HUES48 (cell line): ENCODE results near the gene TEN1.
"Not testable (repeated sequence)": the region's sequence is repeated elsewhere in the genome, so short reads cannot be mapped to it uniquely, and the experiment has no call there.

ENCODE experiments used
- H3K27ac ChIP-seq: one replicate; pipeline ENCODE4 v1.7.0; 2013; ENCODE audit warnings: low read depth, low read length, inconsistent platforms
- H3K27me3 ChIP-seq: 2 replicates; pipeline ENCODE4 v1.6.1; 2013; ENCODE audit warnings: mild to moderate bottlenecking, low read length; ENCODE audit not compliant: control insufficient read depth, insufficient read depth
- H3K36me3 ChIP-seq: 2 replicates; pipeline ENCODE4 v1.6.1; 2013; ENCODE audit warnings: low read length; ENCODE audit not compliant: control insufficient read depth, insufficient read depth
- H3K4me1 ChIP-seq: 2 replicates; pipeline ENCODE4 v1.6.1; 2013; ENCODE audit warnings: mild to moderate bottlenecking, low read length; ENCODE audit not compliant: control insufficient read depth, insufficient read depth
- H3K4me3 ChIP-seq: 2 replicates; pipeline ENCODE4 v1.5.1; 2013; ENCODE audit warnings: mild to moderate bottlenecking, low read depth, low read length
- H3K9ac ChIP-seq: 2 replicates; pipeline ENCODE4 v1.6.1; 2013; ENCODE audit warnings: mild to moderate bottlenecking, low read depth, low read length, moderate library complexity
- H3K9me3 ChIP-seq: 2 replicates; pipeline ENCODE4 v1.6.1; 2013; ENCODE audit warnings: low read length; ENCODE audit not compliant: control insufficient read depth, insufficient read depth

TEN1 gene

DNA sequence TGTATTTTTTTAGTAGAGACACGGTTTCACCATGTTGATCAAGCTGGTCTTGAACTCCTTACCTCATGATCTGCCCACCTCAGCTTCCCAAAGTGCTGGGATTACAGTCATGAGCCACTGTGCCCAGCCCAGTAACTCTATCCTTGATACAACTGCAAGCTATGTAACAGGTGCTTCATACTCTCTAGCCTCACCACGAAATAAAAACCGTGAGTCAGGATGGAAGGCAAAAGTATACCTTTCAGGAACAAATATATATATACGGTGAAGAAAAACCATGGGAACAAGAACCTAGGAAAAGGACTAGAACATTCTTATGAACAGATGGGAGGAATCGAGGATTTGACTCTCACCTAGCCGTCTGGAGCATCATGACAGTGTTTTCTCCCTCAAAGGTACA, 28.6 kb upstream of the TEN1 start:
- Histone ChIP-seq H3K9me3 (no peaks in the 10 kb centered on the region), H3K4me3 (no peak overlapping the region), H3K27me3 (no peaks in the 10 kb centered on the region), H3K9ac (no peak overlapping the region), H3K27ac (no peak overlapping the region), H3K36me3 (peaks cover 82% of the 10 kb centered on the region), H3K4me1 (peaks cover 7% of the 10 kb centered on the region)

DNA sequence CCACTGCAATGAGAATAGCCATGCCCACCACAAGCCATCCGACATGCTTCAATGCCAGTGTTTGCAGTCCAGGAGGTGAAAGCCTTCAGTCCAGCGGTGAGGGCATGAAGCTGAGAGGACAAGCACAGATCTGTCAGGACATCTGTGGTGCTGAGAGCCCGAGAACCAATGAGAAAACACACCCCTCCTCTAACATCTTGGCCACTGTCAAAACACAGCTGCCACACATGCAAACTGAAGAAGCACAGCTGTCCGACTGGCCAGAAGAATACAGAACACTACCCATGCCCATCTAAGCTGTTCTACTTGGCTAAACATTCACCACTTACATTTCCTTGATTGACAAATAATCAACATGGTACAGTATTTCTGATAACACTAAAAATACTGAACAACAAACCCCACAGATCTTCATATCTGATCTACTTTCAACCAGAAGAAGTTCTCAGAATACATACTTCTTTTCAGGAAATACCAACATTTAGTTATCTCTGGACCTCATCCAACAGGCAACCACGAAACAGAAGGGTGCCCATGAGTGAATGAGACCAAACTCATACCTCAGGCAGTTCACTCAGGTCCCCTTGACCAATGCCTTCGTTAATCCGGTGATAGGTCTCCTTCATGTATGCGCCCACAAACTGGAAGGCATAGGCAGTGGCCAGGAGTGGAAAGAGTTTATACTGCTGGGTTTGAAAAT, 28.0 kb upstream of the TEN1 start:
- peaks cover 82% of the 10 kb centered on the region for H3K36me3 ChIP-seq
- peaks cover 7% of the 10 kb centered on the region for H3K4me1 ChIP-seq
- no peak overlapping the region for H3K27ac ChIP-seq
- H3K27me3 ChIP-seq: no peaks in the 10 kb centered on the region
- no peak overlapping the region for H3K9ac ChIP-seq
- no peak overlapping the region for H3K4me3 ChIP-seq
- no peaks in the 10 kb centered on the region for H3K9me3 ChIP-seq

- Histone ChIP-seq H3K36me3 (peaks cover 23% of the 10 kb centered on the region), H3K4me3 (peak overlapping the region; percentile 31), H3K9ac (peak overlapping the region; percentile 41; the same call in 1 of the 2 replicates), H3K27me3 (no peaks in the 10 kb centered on the region), H3K4me1 (peaks cover 19% of the 10 kb centered on the region), H3K27ac (peak overlapping the region; percentile 84), H3K9me3 (no peaks in the 10 kb centered on the region)
Observed at GRCh38 chr17:75959051-75959838, 19.8 kb upstream of the TEN1 start.

GRCh38 chr17:75959839-75960511, 19.1 kb upstream of the TEN1 start:
- Histone ChIP-seq H3K9me3 (no peaks in the 10 kb centered on the region), H3K36me3 (peaks cover 22% of the 10 kb centered on the region), H3K27me3 (no peaks in the 10 kb centered on the region), H3K4me1 (peaks cover 19% of the 10 kb centered on the region), H3K27ac (peak overlapping the region; percentile 84), H3K9ac (no peak overlapping the region), H3K4me3 (peak overlapping the region; percentile 31)

DNA sequence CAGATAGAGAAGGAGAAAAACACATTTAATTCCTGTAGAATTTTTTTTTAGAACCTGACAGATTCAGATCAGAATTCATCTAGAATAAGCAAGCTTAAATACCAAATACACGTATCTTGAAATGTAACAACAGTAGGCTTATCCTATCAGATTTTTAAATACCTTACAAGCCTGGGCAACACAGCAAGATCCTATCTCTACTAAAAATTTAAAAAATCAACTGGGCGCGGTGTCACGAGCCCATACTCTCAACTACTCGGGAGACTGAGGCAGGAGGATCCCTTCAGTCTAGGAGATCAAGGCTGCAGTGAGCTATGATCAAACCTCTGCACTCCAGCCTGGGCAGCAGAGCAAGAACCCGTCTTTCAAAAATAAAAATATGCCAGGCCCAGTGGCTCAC, 13.6 kb upstream of the TEN1 start:
- Histone ChIP-seq H3K9me3 (no peaks in the 10 kb centered on the region), H3K4me3 (no peak overlapping the region), H3K9ac (no peak overlapping the region), H3K27me3 (no peaks in the 10 kb centered on the region), H3K27ac (no peak overlapping the region), H3K4me1 (peaks cover under 1% of the 10 kb centered on the region; the same call in 1 of the 2 replicates), H3K36me3 (peaks cover 9% of the 10 kb centered on the region; the same call in 1 of the 2 replicates)

DNA sequence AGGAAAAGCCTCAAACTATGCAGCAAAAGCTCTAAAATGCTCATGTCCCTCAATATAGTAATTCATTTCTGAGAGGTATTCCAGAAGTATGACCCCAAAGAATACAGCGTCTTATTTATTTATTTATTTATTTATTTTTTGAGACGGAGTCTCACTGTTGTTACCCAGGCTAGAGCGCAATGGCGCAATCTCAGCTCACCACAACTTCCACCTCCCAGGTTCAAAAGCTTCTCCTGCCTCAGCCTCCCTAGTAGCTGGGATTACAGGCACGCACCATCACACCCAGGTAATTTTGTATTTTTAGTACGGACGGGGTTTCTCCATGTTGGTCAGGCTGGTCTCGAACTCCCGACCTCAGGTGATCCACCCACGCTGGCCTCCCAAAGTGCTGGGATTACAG, 10.0 kb upstream of the TEN1 start:
- peaks cover 27% of the 10 kb centered on the region for H3K36me3 ChIP-seq
- H3K27me3 ChIP-seq: not testable (repeated sequence)

GRCh38 chr17:75970011-75970523, 9.0 kb upstream of the TEN1 start:
- H3K9me3 ChIP-seq: no peaks in the 10 kb centered on the region
- no peaks in the 10 kb centered on the region for H3K4me1 ChIP-seq
- H3K27ac ChIP-seq: no peak overlapping the region
- H3K4me3 ChIP-seq: no peak overlapping the region
- peaks cover 27% of the 10 kb centered on the region for H3K36me3 ChIP-seq
- no peak overlapping the region for H3K9ac ChIP-seq
- H3K27me3 ChIP-seq: no peaks in the 10 kb centered on the region

More for the DNA sequence above, 10.0 kb upstream of the TEN1 start:
- H3K9ac ChIP-seq, H3K27ac ChIP-seq, H3K4me1 ChIP-seq, H3K9me3 ChIP-seq, H3K4me3 ChIP-seq: not testable (repeated sequence)

DNA sequence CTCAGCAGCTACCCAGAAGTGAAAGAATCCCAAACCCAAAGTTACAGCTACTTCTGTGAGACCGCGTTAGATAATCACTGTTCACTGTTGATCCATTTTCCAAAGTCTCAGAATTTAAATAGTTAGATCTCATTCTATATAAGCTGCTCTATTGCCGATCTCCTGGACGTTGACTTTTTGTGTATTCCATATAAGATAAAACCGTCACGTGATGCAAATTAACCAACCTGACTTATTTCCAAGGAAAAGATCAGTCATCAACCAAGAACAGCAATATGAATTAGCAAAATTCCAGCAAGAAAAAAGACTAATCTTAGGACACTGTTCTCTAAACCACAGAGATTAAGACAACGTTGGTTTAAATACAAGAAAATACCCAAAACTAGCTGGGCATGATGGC, 8.4 kb upstream of the TEN1 start:
- no peaks in the 10 kb centered on the region for H3K27me3 ChIP-seq
- peaks cover 27% of the 10 kb centered on the region for H3K36me3 ChIP-seq
- no peaks in the 10 kb centered on the region for H3K9me3 ChIP-seq
- H3K9ac ChIP-seq: no peak overlapping the region
- no peak overlapping the region for H3K27ac ChIP-seq
- no peaks in the 10 kb centered on the region for H3K4me1 ChIP-seq
- no peak overlapping the region for H3K4me3 ChIP-seq

GRCh38 chr17:75975187-75975586, 3.9 kb upstream of the TEN1 start:
- peaks cover 30% of the 10 kb centered on the region for H3K36me3 ChIP-seq

DNA sequence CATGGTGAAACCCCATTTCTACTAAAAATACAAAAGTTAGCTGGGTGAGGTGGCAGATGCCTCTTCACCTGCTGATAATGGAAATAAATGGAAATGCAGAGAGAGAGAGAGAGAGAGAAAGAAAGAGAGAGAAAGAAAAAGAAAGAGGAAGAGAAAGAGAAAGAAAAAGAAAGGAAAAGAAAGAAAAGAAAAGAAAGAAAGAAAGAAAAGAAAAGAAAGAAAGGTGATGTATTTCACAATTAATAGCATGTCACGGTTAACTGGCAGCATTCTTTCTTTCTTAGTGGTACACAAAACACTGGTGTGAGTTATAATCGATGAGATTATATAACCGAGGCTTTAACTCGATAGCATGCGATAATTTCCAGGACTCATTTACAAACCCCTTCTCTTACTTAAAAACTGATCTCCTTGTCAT, 3.3 kb upstream of the TEN1 start:
- Histone ChIP-seq H3K36me3 (peaks cover 27% of the 10 kb centered on the region), H3K27ac (no peak overlapping the region), H3K4me3 (no peak overlapping the region), H3K27me3 (no peaks in the 10 kb centered on the region), H3K9ac (no peak overlapping the region), H3K9me3 (no peaks in the 10 kb centered on the region), H3K4me1 (peaks cover 6% of the 10 kb centered on the region; the same call in 1 of the 2 replicates)

More at GRCh38 chr17:75975187-75975586, 3.9 kb upstream of the TEN1 start:
- not testable (repeated sequence) for H3K4me1 ChIP-seq, H3K27me3 ChIP-seq, H3K9me3 ChIP-seq, H3K9ac ChIP-seq, H3K27ac ChIP-seq, H3K4me3 ChIP-seq
